ENCODE data around the gene CAMK2D.
"Not testable (repeated sequence)": the region's sequence is repeated elsewhere in the genome, so short reads cannot be mapped to it uniquely, and the experiment has no call there.

CAMK2D gene

GRCh38 chr4:113685157-113685556, 76.4 kb downstream of the CAMK2D start:
- FAIRE-seq; DNase-seq (ENCODE audit: low spot score): not testable (repeated sequence)

- DNase-seq (ENCODE audit: low spot score) (no peak), FAIRE-seq (no peak)
These were observed 76.9 kb downstream of the CAMK2D start for GRCh38 chr4:113684534-113685091.

GRCh38 chr4:113682730-113683537, 78.6 kb downstream of the CAMK2D start:
- no peak for DNase-seq (ENCODE audit: low spot score)
- no peak for FAIRE-seq

- DNase-seq (ENCODE audit: low spot score) (no peak), FAIRE-seq (no peak)
These were observed 82.9 kb downstream of the CAMK2D start for GRCh38 chr4:113678641-113679040.

- DNase-seq (ENCODE audit: low spot score) (no peak), FAIRE-seq (no peak)
These were observed 84.2 kb downstream of the CAMK2D start for GRCh38 chr4:113677325-113677724.

- no peak for DNase-seq (ENCODE audit: low spot score)
These were observed 85.5 kb downstream of the CAMK2D start for GRCh38 chr4:113675731-113676697.

GRCh38 chr4:113674733-113675132, 86.8 kb downstream of the CAMK2D start:
- DNase-seq (ENCODE audit: low spot score) (no peak), FAIRE-seq (no peak)

More at GRCh38 chr4:113675731-113676697, 85.5 kb downstream of the CAMK2D start:
- FAIRE-seq: no peak

- DNase-seq (ENCODE audit: low spot score) (no peak), FAIRE-seq (no peak)
These were observed 87.3 kb downstream of the CAMK2D start for GRCh38 chr4:113674251-113674650.

- no peak for FAIRE-seq
- DNase-seq (ENCODE audit: low spot score): peak; percentile 13
These were observed 88.1 kb downstream of the CAMK2D start for GRCh38 chr4:113673450-113673849.

- DNase-seq (ENCODE audit: low spot score) (no peak), FAIRE-seq (no peak)
These were observed 95.0 kb downstream of the CAMK2D start for GRCh38 chr4:113666386-113667114.

- FAIRE-seq (no peak), DNase-seq (ENCODE audit: low spot score) (no peak)
These were observed 96.5 kb downstream of the CAMK2D start for GRCh38 chr4:113665036-113665435.

GRCh38 chr4:113662581-113662980, 99.0 kb downstream of the CAMK2D start:
- no peak for FAIRE-seq
- DNase-seq (ENCODE audit: low spot score): no peak

GRCh38 chr4:113659127-113659526, 102.4 kb downstream of the CAMK2D start:
- no peak for FAIRE-seq

GRCh38 chr4:113657586-113658233, 103.8 kb downstream of the CAMK2D start:
- DNase-seq (ENCODE audit: low spot score) (no peak), FAIRE-seq (no peak)

More at GRCh38 chr4:113659127-113659526, 102.4 kb downstream of the CAMK2D start:
- no peak for DNase-seq (ENCODE audit: low spot score)

GRCh38 chr4:113653871-113654270, 107.7 kb downstream of the CAMK2D start:
- no peak for FAIRE-seq
- DNase-seq (ENCODE audit: low spot score): no peak

GRCh38 chr4:113646442-113646822, 115.1 kb downstream of the CAMK2D start:
- no peak for DNase-seq (ENCODE audit: low spot score)
- no peak for FAIRE-seq

GRCh38 chr4:113645771-113646441, 115.6 kb downstream of the CAMK2D start:
- DNase-seq (ENCODE audit: low spot score): peak; percentile 67
- FAIRE-seq: peak; percentile 78

GRCh38 chr4:113645288-113645687, 116.2 kb downstream of the CAMK2D start:
- FAIRE-seq: no peak

GRCh38 chr4:113644398-113644797, 117.1 kb downstream of the CAMK2D start:
- FAIRE-seq (no peak), DNase-seq (ENCODE audit: low spot score) (no peak)

More at GRCh38 chr4:113645288-113645687, 116.2 kb downstream of the CAMK2D start:
- no peak for DNase-seq (ENCODE audit: low spot score)

- DNase-seq (ENCODE audit: low spot score): no peak
- FAIRE-seq: no peak
These were observed 118.0 kb downstream of the CAMK2D start for GRCh38 chr4:113643505-113643904.

Measured in RCC 7860 (cell line).